ENCODE measurements around the gene ADISSP.

- TF ChIP-seq, protein P1, sequence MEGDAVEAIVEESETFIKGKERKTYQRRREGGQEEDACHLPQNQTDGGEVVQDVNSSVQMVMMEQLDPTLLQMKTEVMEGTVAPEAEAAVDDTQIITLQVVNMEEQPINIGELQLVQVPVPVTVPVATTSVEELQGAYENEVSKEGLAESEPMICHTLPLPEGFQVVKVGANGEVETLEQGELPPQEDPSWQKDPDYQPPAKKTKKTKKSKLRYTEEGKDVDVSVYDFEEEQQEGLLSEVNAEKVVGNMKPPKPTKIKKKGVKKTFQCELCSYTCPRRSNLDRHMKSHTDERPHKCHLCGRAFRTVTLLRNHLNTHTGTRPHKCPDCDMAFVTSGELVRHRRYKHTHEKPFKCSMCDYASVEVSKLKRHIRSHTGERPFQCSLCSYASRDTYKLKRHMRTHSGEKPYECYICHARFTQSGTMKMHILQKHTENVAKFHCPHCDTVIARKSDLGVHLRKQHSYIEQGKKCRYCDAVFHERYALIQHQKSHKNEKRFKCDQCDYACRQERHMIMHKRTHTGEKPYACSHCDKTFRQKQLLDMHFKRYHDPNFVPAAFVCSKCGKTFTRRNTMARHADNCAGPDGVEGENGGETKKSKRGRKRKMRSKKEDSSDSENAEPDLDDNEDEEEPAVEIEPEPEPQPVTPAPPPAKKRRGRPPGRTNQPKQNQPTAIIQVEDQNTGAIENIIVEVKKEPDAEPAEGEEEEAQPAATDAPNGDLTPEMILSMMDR (conservative IDR thresholded peaks at IDR 0.05 in 1 of 2, IDR thresholded peaks at IDR 0.05 in 1 of 2; ENCODE audit: extremely low read depth in 1 of 2, insufficient read depth in 1 of 2, low read depth in 1 of 2, low read length in 2 of 2), result no peak
- no peak for TF ChIP-seq EZH2 (IDR thresholded peaks at IDR 0.05; ENCODE audit: borderline replicate concordance, low read length)
Measured at GRCh38 chr20:3704087-3704486, 63.5 kb downstream of the ADISSP start.

All from mammary epithelial cell (primary cell).